K562 (cell line): ENCODE data around the gene MAST4. TPM values are rescaled to one million over a fixed set of nuclear protein-coding genes. Genes with fewer than 3 reads are reported as not detected.

ENCODE experiments used
- ATAC-seq: fragments of 200-7000 bp; cut with Tn5 transposase; 3 replicates; pipeline ENCODE4 v1.9.1; 2020; ENCODE audit warnings: moderate library complexity
- BruUV-seq: library from RNA; stranded (reverse); fragments of 400-500 nt; replicated peaks from 2 replicates; lab custom pipeline; 2021; lab: Mats Ljungman, UMichigan
- CTCF ChIA-PET: fragments of 300-600 bp; formaldehyde crosslinking; extraction: SDS; loops from one replicate; lab custom pipeline; 2021; ENCODE audit warnings: low intra/inter-chr PET ratio; lab: Yijun Ruan, JAX
- POLR2A ChIA-PET: fragments of 300-600, 350-650 bp; sonication (Branson Sonifier 250); formaldehyde crosslinking; extraction: SDS; loops from one replicate; lab custom pipeline; 2021; ENCODE audit warnings: antibody characterized with exemption, inconsistent platforms; lab: Yijun Ruan, JAX
- DNase-seq, 4 experiments: peaks; one replicate each; pipeline versions ENCODE4 v3.0.0 to v3.0.0-alpha.2; 2011 to 2018; ENCODE audit warnings: low spot score in 3 of 4, mixed read lengths in 3 of 4; ENCODE audit errors: extremely low read depth in 1 of 4
- FAIRE-seq: peaks from 2 replicates; lab custom pipeline; 2011; peaks lifted over from hg19 to GRCh38; lab: Jason Lieb, UNC
- H2AFZ ChIP-seq: 2 replicates; pipeline ENCODE4 v1.6.0; 2011; ENCODE audit warnings: low read depth, low read length, control low read depth, inconsistent platforms
- H3K27ac ChIP-seq: fragments of 200-600 bp; 3 replicates; pipeline ENCODE4 v1.8.0; 2011; ENCODE audit warnings: low read depth, mild to moderate bottlenecking, control low read depth, inconsistent platforms, low read length, moderate library complexity, mixed read lengths; ENCODE audit errors: extremely low read depth
- H3K27me3 ChIP-seq, 2 experiments: fragments of 300-600 bp in 1 of 2; 2 replicates in 1 of 2; 3 replicates in 1 of 2; pipeline versions ENCODE4 v1.6.0 to v1.8.0; 2011; ENCODE audit warnings: inconsistent platforms in 2 of 2, low read length in 2 of 2, mild to moderate bottlenecking in 1 of 2, mixed read lengths in 1 of 2, moderate library complexity in 1 of 2; ENCODE audit not compliant: control insufficient read depth in 2 of 2, insufficient read depth in 2 of 2
- H3K36me3 ChIP-seq: fragments of 300-600 bp; 3 replicates; pipeline ENCODE4 v1.8.0; 2011; ENCODE audit warnings: mild to moderate bottlenecking, low read length, inconsistent platforms; ENCODE audit not compliant: control insufficient read depth, insufficient read depth
- H3K4me1 ChIP-seq, 2 experiments: fragments of 200-600 bp in 1 of 2; replicated peaks in 1 of 2; 2 replicates in 1 of 2; 3 replicates in 1 of 2; pipeline versions ENCODE4 v1.5.1 to v1.8.0; 2011; ENCODE audit warnings: inconsistent platforms in 2 of 2, low read length in 2 of 2, mild to moderate bottlenecking in 1 of 2, mixed read lengths in 1 of 2, moderate library complexity in 1 of 2; ENCODE audit not compliant: control insufficient read depth in 2 of 2, insufficient read depth in 2 of 2
- H3K4me2 ChIP-seq: 2 replicates; pipeline ENCODE4 v1.6.1; 2011; ENCODE audit warnings: low read length, control low read depth, inconsistent platforms, mixed read lengths; ENCODE audit not compliant: insufficient read depth
- H3K4me3 ChIP-seq: fragments of 200-600 bp; sonication (generic), shearing (Covaris generic); 2 replicates; pipeline ENCODE4 v1.5.1; 2016; ENCODE audit warnings: control low read depth, inconsistent platforms
- H3K79me2 ChIP-seq: fragments of 200-600 bp; 3 replicates; pipeline ENCODE4 v1.8.0; 2011; ENCODE audit warnings: low read length, inconsistent platforms; ENCODE audit not compliant: control insufficient read depth, insufficient read depth
- H3K9ac ChIP-seq, 2 experiments: 2 replicates each; pipeline versions ENCODE4 v1.6.0 to v1.6.1; 2011; ENCODE audit warnings: low read depth in 2 of 2, low read length in 2 of 2, control low read depth in 1 of 2, inconsistent platforms in 1 of 2, mild to moderate bottlenecking in 1 of 2, mixed read lengths in 1 of 2; ENCODE audit not compliant: insufficient read depth in 1 of 2
- H3K9me1 ChIP-seq: one replicate; pipeline ENCODE4 v1.6.0; 2011; ENCODE audit warnings: inconsistent platforms, mild to moderate bottlenecking, low read length, moderate library complexity; ENCODE audit not compliant: control insufficient read depth, insufficient read depth
- H3K9me3 ChIP-seq: replicated peaks from 2 replicates; pipeline ENCODE4 v1.5.1; 2011; ENCODE audit warnings: low read depth, low read length, inconsistent platforms; ENCODE audit not compliant: control insufficient read depth, insufficient read depth
- H4K20me1 ChIP-seq: replicated peaks from 2 replicates; pipeline ENCODE4 v1.6.1; 2011; ENCODE audit warnings: low read length, inconsistent platforms, mixed read lengths; ENCODE audit not compliant: control insufficient read depth, insufficient read depth
- ASH1L ChIP-seq: fragments of 450-650 bp; IDR thresholded peaks from 2 replicates; pipeline ENCODE4 v1.6.1; 2018; ENCODE audit warnings: borderline replicate concordance, mild to moderate bottlenecking, low read depth; ENCODE audit not compliant: partially characterized antibody
- CCAR2 ChIP-seq: fragments of 200-400 bp; formaldehyde crosslinking; IDR thresholded peaks from 2 replicates; pipeline ENCODE4 v1.6.1; 2017; ENCODE audit warnings: mild to moderate bottlenecking, low read depth, low read length
- CHD2 ChIP-seq: IDR thresholded peaks from 2 replicates; pipeline ENCODE4 v1.6.1; 2011; ENCODE audit warnings: low read depth, low read length
- COPS2 ChIP-seq: fragments of 450-650 bp; conservative IDR thresholded peaks from 2 replicates; pipeline ENCODE4 v1.6.1; 2016; ENCODE audit warnings: mild to moderate bottlenecking, moderate library complexity
- HCFC1 ChIP-seq: IDR thresholded peaks from 2 replicates; pipeline ENCODE4 v1.6.1; 2012; ENCODE audit warnings: low read depth, low read length, improper control_type of control experiment
- HNRNPK ChIP-seq: fragments of 200-400 bp; formaldehyde crosslinking; IDR thresholded peaks from one replicate; pipeline ENCODE4 v1.6.1; 2018; ENCODE audit warnings: mild to moderate bottlenecking, low read depth, low read length; ENCODE audit not compliant: poor library complexity, severe bottlenecking
- JUN ChIP-seq, 2 experiments: sonication (generic) in 1 of 2; formaldehyde crosslinking in 1 of 2; IDR thresholded peaks; 2 replicates each; pipeline versions ENCODE4 v1.6.1 to v1.8.0; 2012 to 2022; ENCODE audit warnings: borderline replicate concordance in 2 of 2, mild to moderate bottlenecking in 2 of 2, improper control_type of control experiment in 1 of 2, low read depth in 1 of 2, low read length in 1 of 2, missing genetic modification reagents in 1 of 2
- NFE2 ChIP-seq: IDR thresholded peaks from 2 replicates; pipeline ENCODE4 v1.6.1; 2014; ENCODE audit warnings: antibody characterized with exemption, low read depth
- POLR2A ChIP-seq: fragments of 450-650 bp; conservative IDR thresholded peaks from 2 replicates; pipeline ENCODE4 v1.6.1; 2016
- RNF2 ChIP-seq: sonication (generic); IDR thresholded peaks from 2 replicates; pipeline ENCODE4 v1.6.1; 2016
- UBTF ChIP-seq, 2 experiments: IDR thresholded peaks; 2 replicates each; pipeline ENCODE4 v1.6.1; 2012; ENCODE audit warnings: improper control_type of control experiment in 2 of 2, low read depth in 2 of 2, low read length in 2 of 2, borderline replicate concordance in 1 of 2
- YBX1 ChIP-seq: fragments of 450-650 bp; IDR thresholded peaks from 2 replicates; pipeline ENCODE4 v1.7.1; 2016; ENCODE audit warnings: mild to moderate bottlenecking
- WGBS: fragments of 100-300 bp; shearing (Covaris generic); methylation state at CpG from one replicate; pipeline ENCODE4 v1.1.6; 2016; ENCODE audit warnings: low coverage, mixed read lengths; ENCODE audit not compliant: insufficient coverage; ENCODE audit errors: missing lambda C conversion rate; 5-methylcytosine and 5-hydroxymethylcytosine counted together
- in situ Hi-C: fragments of 300-500 bp; cut with MboI; formaldehyde crosslinking; loops from 4 replicates; pipeline ENCODE4 v1.15.0; 2018; ENCODE audit warnings: inconsistent platforms, mixed read lengths
- intact Hi-C: fragments of 100-400 bp; cut with micrococcal nuclease; formaldehyde crosslinking; loops from 2 replicates; pipeline ENCODE4 v1.14.2; 2022
- polyA plus RNA-seq, 8 experiments: library from polyadenylated mRNA; depleted of rRNA in 4 of 8; stranded (reverse) in 5 of 8; unstranded in 3 of 8; fragments of >200 nt; fragmentation: Nextera tagmentation in 2 of 8; fragmentation: Illumina TruSeq in 1 of 8; extraction: Ambion mirVana in 2 of 8; extraction: Trizol in 1 of 8; gene quantifications; 2 replicates each; pipeline versions ENCODE4 v1.2.1 to v1.2.3, GENCODE V29; 2011 to 2014; ENCODE audit warnings: inconsistent platforms in 1 of 8, missing spikeins in 1 of 8
- total RNA-seq, 7 experiments: library from RNA; depleted of rRNA in 6 of 7; stranded (reverse); fragments of >200 nt in 6 of 7; fragmentation: Illumina TruSeq in 2 of 7; extraction: Trizol in 2 of 7; gene quantifications; 2 replicates each; pipeline versions ENCODE4 v1.2.1 to v1.2.3, GENCODE V29; 2011 to 2021; ENCODE audit warnings: low replicate concordance in 1 of 7
- TF ChIP-seq, protein P1 (sequence below): fragments of 450-650 bp; IDR thresholded peaks from 2 replicates; pipeline ENCODE4 v1.6.1; 2016; ENCODE audit warnings: antibody characterized with exemption

The MAST4 gene
- total and polyA plus RNA-seq, 9 of the 15 experiments (the other 6 are each of a cell fraction or from before 2014, with no cell fraction given): 0.88 to 10.1 (median 5.2) TPM

- TF ChIP-seq, protein P1, sequence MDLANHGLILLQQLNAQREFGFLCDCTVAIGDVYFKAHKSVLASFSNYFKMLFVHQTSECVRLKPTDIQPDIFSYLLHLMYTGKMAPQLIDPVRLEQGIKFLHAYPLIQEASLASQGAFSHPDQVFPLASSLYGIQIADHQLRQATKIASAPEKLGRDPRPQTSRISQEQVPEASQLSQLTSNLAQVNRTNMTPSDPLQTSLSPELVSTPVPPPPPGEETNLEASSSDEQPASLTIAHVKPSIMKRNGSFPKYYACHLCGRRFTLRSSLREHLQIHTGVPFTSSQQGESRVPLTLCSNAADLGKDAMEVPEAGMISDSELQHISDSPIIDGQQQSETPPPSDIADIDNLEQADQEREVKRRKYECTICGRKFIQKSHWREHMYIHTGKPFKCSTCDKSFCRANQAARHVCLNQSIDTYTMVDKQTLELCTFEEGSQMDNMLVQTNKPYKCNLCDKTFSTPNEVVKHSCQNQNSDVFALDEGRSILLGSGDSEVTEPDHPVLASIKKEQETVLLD: no peak
- TF ChIP-seq ASH1L (no peak), JUN (IDR thresholded peaks at IDR 0.05; ENCODE audit: borderline replicate concordance, low read depth, low read length) (no peak), JUN (CRISPR knock-in tag; IDR thresholded peaks at IDR 0.05; ENCODE audit: borderline replicate concordance) (no peak)
Measured at GRCh38 chr5:66994790-66995189, 398.6 kb downstream of the MAST4 start (continued).

DNA sequence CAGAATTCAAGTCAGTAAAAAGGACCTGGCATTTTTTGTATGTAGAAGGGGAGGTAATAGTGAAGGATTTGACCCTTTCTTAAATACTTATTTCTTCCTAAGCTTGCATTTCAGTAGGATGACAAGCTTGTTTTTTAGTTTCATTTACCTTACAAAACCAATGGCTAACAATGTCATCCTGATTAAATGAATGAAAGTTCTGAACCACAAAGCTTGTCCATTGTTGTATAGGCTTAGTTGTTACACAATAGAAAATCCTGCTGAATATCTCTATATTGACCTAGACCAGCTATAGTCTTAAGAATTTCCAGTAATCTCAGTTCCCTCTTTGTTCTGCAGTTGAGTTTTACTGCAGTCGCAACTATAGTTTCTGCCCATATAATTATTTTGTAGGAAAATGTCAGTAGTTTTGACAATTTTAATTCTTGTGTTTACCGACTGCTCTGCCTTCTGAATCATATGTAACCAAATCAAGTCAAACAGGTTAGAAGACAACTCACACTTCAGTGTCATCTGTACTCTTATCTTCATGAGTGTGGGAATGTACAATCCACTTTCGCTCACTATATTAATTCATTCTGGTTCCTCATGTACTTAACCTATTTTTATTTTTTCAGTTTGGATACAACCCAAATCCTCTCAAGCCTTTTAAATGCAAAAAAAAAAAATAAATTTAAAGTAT is 404.7 kb downstream of the MAST4 start:
- Histone ChIP-seq H3K9me3 (no peaks in the 10 kb centered on the region), H3K79me2 (peaks cover 17% of the 10 kb centered on the region), H4K20me1 (no peaks in the 10 kb centered on the region), H3K4me1 (peaks cover 4 to 6% of the 10 kb centered on the region in 2 experiments; a peak in 4 of 5 replicates), H2AFZ (no peak overlapping the region), H3K27ac (no peak overlapping the region), H3K9me1 (no peaks in the 10 kb centered on the region), H3K27me3 (no peaks in the 10 kb centered on the region), H3K9ac (no peak overlapping the region), H3K36me3 (no peaks in the 10 kb centered on the region), H3K4me2 (no peak overlapping the region), H3K4me3 (no peak overlapping the region)
- ATAC-seq (no peak), DNase-seq (no peak), FAIRE-seq (no peak)
- WGBS: 83% methylated on average over 3 of the region's 3 CpGs
- intact Hi-C loops: no loop called here
- ChIA-PET POLR2A (interaction anchor here (0.6 kb wide), 1 partner anchor 16 kb away, joined by 3 read pairs; no protein-coding TSS in a partner anchor), CTCF (no interaction called here)
- no TSS peak for BruUV-seq
- in situ Hi-C loops: no loop called here
- TF ChIP-seq CCAR2: no peak
- no peak for TF ChIP-seq POLR2A
- no peak for TF ChIP-seq CHD2
- no peak for TF ChIP-seq YBX1
- no peak for TF ChIP-seq NFE2
- TF ChIP-seq RNF2: no peak
- TF ChIP-seq HNRNPK: no peak
- no peak for TF ChIP-seq HCFC1
- no peak for TF ChIP-seq UBTF (IDR thresholded peaks at IDR 0.05; ENCODE audit: borderline replicate concordance in 1 of 2, low read depth in 2 of 2, low read length in 2 of 2)
- no peak for TF ChIP-seq COPS2
- TF ChIP-seq, all 486 proteins: peak for 0
